PC-3 (cell line): ENCODE measurements around the gene MORC1. TPM values are rescaled to one million over a fixed set of nuclear protein-coding genes. Genes with fewer than 3 reads are reported as not detected.

Source experiments
- ATAC-seq: fragments of 200-7000 bp; cut with Tn5 transposase; 2 replicates; pipeline ENCODE4 v1.9.1; 2020; ENCODE audit warnings: mild to moderate bottlenecking, moderate library complexity
- BruUV-seq: library from RNA; stranded (reverse); fragments of 400-500 nt; replicated peaks from 2 replicates; lab custom pipeline; 2021; lab: Mats Ljungman, UMichigan
- CTCF ChIA-PET: fragments of 300-600 bp; sonication (Branson Sonifier 250); formaldehyde crosslinking; loops from one replicate; lab custom pipeline; 2022; ENCODE audit warnings: antibody characterized with exemption; lab: Charles Lee
- POLR2A ChIA-PET: fragments of 300-600 bp; sonication (Branson Sonifier 250); formaldehyde crosslinking; loops from one replicate; lab custom pipeline; 2022; ENCODE audit warnings: antibody characterized with exemption; ENCODE audit not compliant: unreplicated experiment; lab: Charles Lee
- DNase-seq: peaks from one replicate; pipeline ENCODE4 v3.0.0-alpha.2; 2015
- H2AFZ ChIP-seq: fragments of 300-600 bp; sonication (generic); 2 replicates; pipeline ENCODE4 v1.6.0; 2016; ENCODE audit warnings: antibody characterized with exemption, low read length
- H3F3A ChIP-seq: fragments of 300-600 bp; sonication (generic); one replicate; pipeline ENCODE4 v1.6.0; 2017; ENCODE audit warnings: antibody characterized with exemption, low read length, control low read depth, mild to moderate bottlenecking; ENCODE audit not compliant: unreplicated experiment
- H3K27ac ChIP-seq: fragments of 300-600 bp; sonication (generic); 2 replicates; pipeline ENCODE4 v1.5.1; 2016; ENCODE audit warnings: mild to moderate bottlenecking, low read length
- H3K27me3 ChIP-seq: fragments of 300-600 bp; sonication (generic); 2 replicates; pipeline ENCODE4 v1.6.1; 2016; ENCODE audit warnings: low read length, mixed read lengths
- H3K36me3 ChIP-seq: fragments of 300-600 bp; sonication (generic); 2 replicates; pipeline ENCODE4 v1.6.1; 2016; ENCODE audit warnings: low read depth, mixed run types, low read length, mixed read lengths
- H3K4me1 ChIP-seq: fragments of 300-600 bp; sonication (generic); 2 replicates; pipeline ENCODE4 v1.5.1; 2016; ENCODE audit warnings: low read length; ENCODE audit not compliant: insufficient read depth
- H3K4me2 ChIP-seq: fragments of 300-600 bp; sonication (generic); 2 replicates; pipeline ENCODE4 v1.6.0; 2016; ENCODE audit warnings: low read length
- H3K4me3 ChIP-seq: fragments of 300-600 bp; sonication (generic); 2 replicates; pipeline ENCODE4 v1.5.1; 2016; ENCODE audit warnings: mild to moderate bottlenecking, low read length, mixed read lengths
- H3K79me2 ChIP-seq: fragments of 300-600 bp; sonication (generic); 2 replicates; pipeline ENCODE4 v1.6.1; 2017; ENCODE audit warnings: low read length, mixed read lengths
- H3K9ac ChIP-seq: fragments of 300-600 bp; sonication (generic); 2 replicates; pipeline ENCODE4 v1.6.0; 2016; ENCODE audit warnings: mild to moderate bottlenecking, low read length
- H3K9me2 ChIP-seq: fragments of 300-600 bp; sonication (generic); replicated peaks from 2 replicates; pipeline ENCODE4 v1.6.1; 2016; ENCODE audit warnings: mixed run types, low read length, mixed read lengths
- H3K9me3 ChIP-seq: fragments of 300-600 bp; sonication (generic); 2 replicates; pipeline ENCODE4 v1.6.1; 2016; ENCODE audit warnings: low read length, mixed read lengths
- H4K20me1 ChIP-seq: fragments of 300-600 bp; sonication (generic); 2 replicates; pipeline ENCODE4 v1.6.1; 2016; ENCODE audit warnings: low read length, mixed read lengths
- CTCF ChIP-seq: fragments of 300-600 bp; sonication (generic); conservative IDR thresholded peaks from 2 replicates; pipeline ENCODE4 v1.5.1; 2017; ENCODE audit warnings: antibody characterized with exemption, low read depth, mild to moderate bottlenecking, low read length
- EZH2 ChIP-seq: fragments of 300-600 bp; sonication (generic); IDR thresholded peaks from one replicate; pipeline ENCODE4 v1.6.1; 2017; ENCODE audit warnings: antibody characterized with exemption, mild to moderate bottlenecking, low read length; ENCODE audit not compliant: unreplicated experiment
- EZH2phosphoT487 ChIP-seq: fragments of 300-600 bp; sonication (generic); IDR thresholded peaks from 2 replicates; pipeline ENCODE4 v1.6.1; 2018; ENCODE audit warnings: mild to moderate bottlenecking, antibody characterized with exemption, low read length, borderline replicate concordance
- intact Hi-C: fragments of 100-400 bp; cut with micrococcal nuclease; formaldehyde crosslinking; loops from 2 replicates; pipeline ENCODE4 v1.9.0; 2023
- total RNA-seq: library from RNA; depleted of rRNA; stranded (reverse); fragments of >200 nt; gene quantifications from 2 replicates; pipeline ENCODE4 v1.2.3, GENCODE V29; 2014

MORC1 gene
- total RNA-seq, 1 experiment from 2014 or later: not detected

DNA sequence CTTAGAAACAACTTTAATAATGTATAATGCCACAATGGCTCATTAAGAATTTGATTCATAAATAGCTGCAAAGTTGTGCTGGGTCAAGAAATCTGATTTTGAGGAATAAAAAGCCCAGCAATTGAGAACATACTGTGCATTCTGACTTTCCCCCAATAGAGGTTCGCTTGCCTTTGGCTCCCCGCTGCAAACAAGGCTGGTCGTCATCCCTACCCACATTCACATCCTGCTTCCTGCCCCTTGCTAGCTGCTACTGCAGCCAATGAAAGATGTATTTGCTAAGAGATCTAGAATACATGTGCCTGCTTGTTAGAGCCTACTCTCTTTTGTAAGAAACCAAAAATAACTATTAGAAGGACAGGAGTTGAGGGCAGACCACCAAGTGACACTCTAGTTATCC, 112.5 kb downstream of the MORC1 start:
- BruUV-seq: no TSS peak
- TF ChIP-seq EZH2phosphoT487 (no peak), CTCF (no peak), EZH2 (no peak)
- peaks cover 41% of the 10 kb centered on the region for H3K27me3 ChIP-seq
- ChIA-PET POLR2A (no interaction called here), CTCF (interaction anchor here (0.9 kb wide), 1 partner anchor 18 kb away, joined by 9 read pairs; no protein-coding TSS in a partner anchor)
- H3K9ac ChIP-seq: no peak overlapping the region
- H3K9me2 ChIP-seq: no peaks in the 10 kb centered on the region
- DNase-seq (no peak), ATAC-seq (no peak)
- H3K4me3 ChIP-seq: no peak overlapping the region
- H3K27ac ChIP-seq: no peak overlapping the region
- H2AFZ ChIP-seq: no peak overlapping the region
- H3K36me3 ChIP-seq: no peaks in the 10 kb centered on the region
- no peaks in the 10 kb centered on the region for H3K79me2 ChIP-seq
- no peaks in the 10 kb centered on the region for H3F3A ChIP-seq
- no peak overlapping the region for H3K4me2 ChIP-seq
- intact Hi-C loops: no loop called here
- H4K20me1 ChIP-seq: no peaks in the 10 kb centered on the region
- no peaks in the 10 kb centered on the region for H3K4me1 ChIP-seq
- no peaks in the 10 kb centered on the region for H3K9me3 ChIP-seq

GRCh38 chr3:108998436-108998835, 119.5 kb downstream of the MORC1 start:
- Histone ChIP-seq H3F3A (no peaks in the 10 kb centered on the region), H3K36me3 (no peaks in the 10 kb centered on the region), H3K4me1 (no peaks in the 10 kb centered on the region), H3K9me3 (no peaks in the 10 kb centered on the region), H3K9me2 (no peaks in the 10 kb centered on the region), H3K27me3 (peaks cover 65% of the 10 kb centered on the region), H3K27ac (no peak overlapping the region), H4K20me1 (no peaks in the 10 kb centered on the region), H3K79me2 (no peaks in the 10 kb centered on the region), H3K4me2 (no peak overlapping the region), H2AFZ (no peak overlapping the region), H3K9ac (no peak overlapping the region), H3K4me3 (no peak overlapping the region)
- no peak for TF ChIP-seq CTCF
- TF ChIP-seq EZH2: no peak
- TF ChIP-seq EZH2phosphoT487: no peak
- ATAC-seq: no peak
- no TSS peak for BruUV-seq
- intact Hi-C loops: no loop called here
- DNase-seq: no peak
- POLR2A ChIA-PET: no interaction called here
- CTCF ChIA-PET: no interaction called here

DNA sequence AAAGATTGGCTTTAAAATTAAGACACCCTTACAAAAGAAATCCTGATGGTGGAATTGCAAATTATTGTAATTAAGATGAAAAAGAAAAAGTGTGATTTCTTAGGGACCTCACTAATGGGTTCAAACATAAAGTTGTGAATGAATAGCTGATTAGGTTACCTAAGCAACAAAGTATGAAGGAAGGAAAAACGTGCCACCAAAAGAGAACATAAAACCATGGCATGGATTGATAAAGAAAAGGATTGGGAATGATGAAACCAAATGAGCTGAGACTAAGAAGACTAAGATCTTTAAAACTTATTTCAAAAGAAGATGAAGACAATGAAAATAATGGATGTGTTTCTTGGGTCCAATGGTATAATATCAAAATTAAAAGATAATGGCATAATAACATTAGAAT, 132.1 kb downstream of the MORC1 start:
- Histone ChIP-seq H4K20me1 (no peaks in the 10 kb centered on the region), H3K9ac (no peak overlapping the region), H3K4me3 (no peak overlapping the region), H3K4me2 (no peak overlapping the region), H2AFZ (no peak overlapping the region), H3K4me1 (no peaks in the 10 kb centered on the region), H3F3A (no peaks in the 10 kb centered on the region), H3K9me2 (no peaks in the 10 kb centered on the region), H3K27me3 (peaks cover 31% of the 10 kb centered on the region), H3K79me2 (no peaks in the 10 kb centered on the region), H3K27ac (no peak overlapping the region), H3K36me3 (no peaks in the 10 kb centered on the region), H3K9me3 (no peaks in the 10 kb centered on the region)
- intact Hi-C loops: no loop called here
- POLR2A ChIA-PET: no interaction called here
- no peak for DNase-seq
- no peak for TF ChIP-seq EZH2phosphoT487
- TF ChIP-seq EZH2: no peak
- no peak for TF ChIP-seq CTCF
- CTCF ChIA-PET: interaction anchor here (0.6 kb wide), 1 partner anchor 238 kb away, joined by 3 read pairs; no protein-coding TSS in a partner anchor
- no peak for ATAC-seq
- BruUV-seq: no TSS peak
